H1 (cell line): ENCODE measurements around the gene CFAP92. TPM values are rescaled to one million over a fixed set of nuclear protein-coding genes. Genes with fewer than 3 reads are reported as not detected.

ENCODE experiments used
- CTCF ChIA-PET: fragments of 300-600 bp; sonication (Branson Sonifier 250); formaldehyde crosslinking; loops from one replicate; lab custom pipeline; 2021; ENCODE audit not compliant: partially characterized antibody; lab: Charles Lee
- POLR2A ChIA-PET: fragments of 300-600 bp; sonication (Branson Sonifier 250); formaldehyde crosslinking; loops from one replicate; lab custom pipeline; 2021; ENCODE audit warnings: inconsistent platforms; ENCODE audit not compliant: partially characterized antibody; lab: Charles Lee
- DNase-seq, 2 experiments: peaks; one replicate each; pipeline versions ENCODE4 v3.0.0 to v3.0.0-alpha.2; 2010 to 2022; ENCODE audit warnings: low spot score in 2 of 2, low read depth in 1 of 2, mixed read lengths in 1 of 2
- FAIRE-seq: peaks from 2 replicates; lab custom pipeline; 2011; peaks lifted over from hg19 to GRCh38; lab: Jason Lieb, UNC
- H2AFZ ChIP-seq: 2 replicates; pipeline ENCODE4 v1.8.1; 2012; ENCODE audit warnings: low read length, inconsistent platforms
- H2AK5ac ChIP-seq: 2 replicates; pipeline ENCODE4 v1.6.1; 2013; ENCODE audit warnings: low read depth, low read length
- H2BK120ac ChIP-seq: replicated peaks from 2 replicates; pipeline ENCODE3; 2013; ENCODE audit warnings: low read depth, low read length, inconsistent platforms
- H2BK12ac ChIP-seq: 2 replicates; pipeline ENCODE4 v1.6.1; 2013; ENCODE audit warnings: low read depth, low read length
- H2BK15ac ChIP-seq: 2 replicates; pipeline ENCODE4 v1.6.1; 2013; ENCODE audit warnings: low read length
- H2BK20ac ChIP-seq: 2 replicates; pipeline ENCODE4 v1.6.1; 2013; ENCODE audit warnings: low read length
- H2BK5ac ChIP-seq: 2 replicates; pipeline ENCODE4 v1.6.1; 2013; ENCODE audit warnings: low read depth, low read length
- H3K14ac ChIP-seq: 2 replicates; pipeline ENCODE4 v1.6.1; 2013; ENCODE audit warnings: inconsistent platforms; ENCODE audit not compliant: insufficient read length
- H3K18ac ChIP-seq: 2 replicates; pipeline ENCODE4 v1.6.1; 2013; ENCODE audit warnings: low read length; ENCODE audit errors: extremely low read depth
- H3K23ac ChIP-seq: 2 replicates; pipeline ENCODE4 v1.6.1; 2013; ENCODE audit warnings: inconsistent platforms; ENCODE audit not compliant: insufficient read length
- H3K23me2 ChIP-seq: 2 replicates; pipeline ENCODE4 v1.6.1; 2013; ENCODE audit warnings: low read depth, low read length
- H3K27ac ChIP-seq: 2 replicates; pipeline ENCODE4 v1.6.1; 2011; ENCODE audit warnings: low read depth, low read length, inconsistent platforms
- H3K27me3 ChIP-seq, 4 experiments: replicated peaks in 1 of 4; 1 replicate in 1 of 4; 2 replicates in 3 of 4; pipeline versions ENCODE4 v1.6.1 to v1.8.1; 2011 to 2013; ENCODE audit warnings: low read length in 3 of 4, mild to moderate bottlenecking in 3 of 4, inconsistent platforms in 2 of 4, mixed read lengths in 2 of 4, moderate library complexity in 1 of 4; ENCODE audit not compliant: control insufficient read depth in 3 of 4, insufficient read depth in 3 of 4; ENCODE audit errors: extremely low read depth in 1 of 4
- H3K36me3 ChIP-seq, 4 experiments: 2 replicates each; pipeline versions ENCODE4 v1.6.1 to v1.8.1; 2011 to 2013; ENCODE audit warnings: mild to moderate bottlenecking in 4 of 4, low read length in 3 of 4, moderate library complexity in 2 of 4, control low read depth in 1 of 4, inconsistent platforms in 1 of 4; ENCODE audit not compliant: insufficient read depth in 4 of 4, control insufficient read depth in 2 of 4
- H3K4ac ChIP-seq: replicated peaks from 2 replicates; pipeline ENCODE3; 2013; ENCODE audit warnings: low read length, low read depth, mixed read lengths, inconsistent platforms; ENCODE audit not compliant: insufficient read length
- H3K4me1 ChIP-seq, 4 experiments: replicated peaks in 1 of 4; 1 replicate in 1 of 4; 2 replicates in 3 of 4; pipeline versions ENCODE4 v1.6.1 to v1.8.1; 2011 to 2013; ENCODE audit warnings: low read length in 3 of 4, inconsistent platforms in 2 of 4, mixed read lengths in 1 of 4; ENCODE audit not compliant: insufficient read depth in 4 of 4, control insufficient read depth in 3 of 4
- H3K4me2 ChIP-seq, 2 experiments: 2 replicates each; pipeline versions ENCODE4 v1.6.1 to v1.8.1; 2011 to 2013; ENCODE audit warnings: low read depth in 2 of 2, low read length in 2 of 2, control low read depth in 1 of 2, inconsistent platforms in 1 of 2, mild to moderate bottlenecking in 1 of 2; ENCODE audit not compliant: insufficient read depth in 1 of 2
- H3K4me3 ChIP-seq, 4 experiments: fragments of 200-600, 300-600 bp in 1 of 4; sonication (generic), shearing (Covaris generic), sonication (Bioruptor Twin) in 1 of 4; 2 replicates each; pipeline versions ENCODE4 v1.5.1 to v1.8.1; 2011 to 2016; ENCODE audit warnings: low read length in 4 of 4, low read depth in 3 of 4, control low read depth in 2 of 4, inconsistent platforms in 2 of 4, mild to moderate bottlenecking in 2 of 4, mixed read lengths in 1 of 4, moderate library complexity in 1 of 4; ENCODE audit not compliant: insufficient read depth in 2 of 4; ENCODE audit errors: extremely low read depth in 1 of 4
- H3K56ac ChIP-seq: replicated peaks from 2 replicates; pipeline ENCODE3; 2013; ENCODE audit warnings: low read depth, mild to moderate bottlenecking, mixed read lengths, low read length, inconsistent platforms; ENCODE audit not compliant: insufficient read length
- H3K79me1 ChIP-seq: 2 replicates; pipeline ENCODE4 v1.6.1; 2013; ENCODE audit warnings: low read depth, low read length, control low read depth
- H3K79me2 ChIP-seq, 2 experiments: 2 replicates each; pipeline versions ENCODE4 v1.6.1 to v1.8.1; 2012 to 2013; ENCODE audit warnings: low read length in 2 of 2, mild to moderate bottlenecking in 2 of 2, inconsistent platforms in 1 of 2; ENCODE audit not compliant: insufficient read depth in 2 of 2, control insufficient read depth in 1 of 2
- H3K9ac ChIP-seq, 4 experiments: replicated peaks in 1 of 4; 1 replicate in 1 of 4; 2 replicates in 3 of 4; pipeline versions ENCODE4 v1.6.1 to v1.8.1; 2011 to 2013; ENCODE audit warnings: low read depth in 3 of 4, low read length in 3 of 4, control low read depth in 2 of 4, mild to moderate bottlenecking in 2 of 4, moderate library complexity in 2 of 4, inconsistent platforms in 1 of 4; ENCODE audit errors: extremely low read depth in 1 of 4
- H3K9me3 ChIP-seq, 2 experiments: 2 replicates each; pipeline versions ENCODE4 v1.6.1 to v1.8.1; 2012 to 2013; ENCODE audit warnings: mild to moderate bottlenecking in 2 of 2, moderate library complexity in 2 of 2, control low read depth in 1 of 2, inconsistent platforms in 1 of 2, low read depth in 1 of 2, low read length in 1 of 2, mixed read lengths in 1 of 2; ENCODE audit not compliant: insufficient read depth in 2 of 2
- H4K20me1 ChIP-seq, 2 experiments: replicated peaks in 1 of 2; 2 replicates each; pipeline versions ENCODE3 to v1.8.1; 2011 to 2013; ENCODE audit warnings: inconsistent platforms in 2 of 2, low read length in 2 of 2, mild to moderate bottlenecking in 1 of 2; ENCODE audit not compliant: insufficient read depth in 2 of 2, control insufficient read depth in 1 of 2
- H4K5ac ChIP-seq: 2 replicates; pipeline ENCODE4 v1.6.1; 2013; ENCODE audit warnings: low read length, low read depth, mixed read lengths, inconsistent platforms; ENCODE audit not compliant: insufficient read length
- H4K8ac ChIP-seq: 2 replicates; pipeline ENCODE4 v1.8.0; 2013; ENCODE audit warnings: mild to moderate bottlenecking, moderate library complexity, low read length, inconsistent platforms; ENCODE audit not compliant: insufficient read depth; ENCODE audit errors: extremely low read depth
- H4K91ac ChIP-seq: replicated peaks from 2 replicates; pipeline ENCODE3; 2013; ENCODE audit warnings: low read length, mixed read lengths, inconsistent platforms; ENCODE audit not compliant: insufficient read length
- BACH1 ChIP-seq: IDR thresholded peaks from 2 replicates; pipeline ENCODE4 v1.6.1; 2012; ENCODE audit warnings: low read length, improper control_type of control experiment
- CBX8 ChIP-seq: fragments of 300-800, 300-1000 bp; sonication (generic); IDR thresholded peaks from 2 replicates; pipeline ENCODE4 v1.7.1; 2016; ENCODE audit warnings: low read depth, low read length, borderline replicate concordance
- CEBPB ChIP-seq: IDR thresholded peaks from 2 replicates; pipeline ENCODE4 v1.6.1; 2012; ENCODE audit warnings: low read depth, low read length
- EGR1 ChIP-seq: IDR thresholded peaks from 2 replicates; pipeline ENCODE4 v1.6.1; 2011; ENCODE audit warnings: low read depth, low read length, borderline replicate concordance
- GTF2F1 ChIP-seq: IDR thresholded peaks from 2 replicates; pipeline ENCODE4 v1.6.1; 2012; ENCODE audit warnings: low read depth, low read length, improper control_type of control experiment, borderline replicate concordance
- KDM4A ChIP-seq: IDR thresholded peaks from one replicate; pipeline ENCODE4 v1.7.1; 2012; ENCODE audit warnings: low read depth, mild to moderate bottlenecking, moderate library complexity, low read length, inconsistent platforms; ENCODE audit not compliant: severe bottlenecking
- NANOG ChIP-seq: IDR thresholded peaks from 2 replicates; pipeline ENCODE4 v1.6.1; 2011; ENCODE audit warnings: low read length, low read depth, mild to moderate bottlenecking, inconsistent platforms; ENCODE audit not compliant: insufficient read depth, poor library complexity, severe bottlenecking
- RNF2 ChIP-seq: fragments of 200-900, 300-1000 bp; sonication (generic); IDR thresholded peaks from 2 replicates; pipeline ENCODE4 v1.7.1; 2016; ENCODE audit warnings: borderline replicate concordance, low read depth, mild to moderate bottlenecking, antibody characterized with exemption, low read length; ENCODE audit not compliant: poor library complexity, severe bottlenecking; ENCODE audit errors: missing control alignments
- SAP30 ChIP-seq: fragments of 300-600 bp; sonication (generic); IDR thresholded peaks from 2 replicates; pipeline ENCODE4 v1.7.1; 2012; ENCODE audit warnings: low read length, moderate library complexity, mild to moderate bottlenecking, inconsistent platforms; ENCODE audit not compliant: insufficient read depth, insufficient replicate concordance
- SUZ12 ChIP-seq: fragments of 200-600 bp; sonication (generic); IDR thresholded peaks from 2 replicates; pipeline ENCODE4 v1.6.1; 2012; ENCODE audit warnings: mild to moderate bottlenecking, inconsistent platforms, low read length, moderate library complexity, mixed read lengths
- TBP ChIP-seq: IDR thresholded peaks from 2 replicates; pipeline ENCODE4 v1.6.1; 2011; ENCODE audit warnings: low read depth, low read length, improper control_type of control experiment
- WGBS, 2 experiments: shearing (Covaris generic) in 1 of 2; methylation state at CpG; one replicate each; pipeline versions ENCODE4 v1.1.6 to v1.1.7; 2013 to 2015; ENCODE audit warnings: low lambda C conversion rate in 2 of 2, mixed read lengths in 2 of 2, inconsistent platforms in 1 of 2, low coverage in 1 of 2, missing lambda C conversion rate in 1 of 2; ENCODE audit not compliant: insufficient replicate concordance in 2 of 2, insufficient coverage in 1 of 2, insufficient read length in 1 of 2; ENCODE audit errors: extremely low coverage in 1 of 2, missing lambda C conversion rate in 1 of 2; 5-methylcytosine and 5-hydroxymethylcytosine counted together
- polyA plus RNA-seq, 7 experiments: library from polyadenylated mRNA; depleted of rRNA in 3 of 7; stranded (reverse) in 5 of 7; unstranded in 2 of 7; fragments of >200 nt in 5 of 7; fragments of 200-250 nt in 2 of 7; gene quantifications; 1 replicate in 5 of 7; 2 replicates in 1 of 7; 4 replicates in 1 of 7; pipeline versions ENCODE4 v1.2.1 to v1.2.3, GENCODE V29; 2011 to 2013; ENCODE audit warnings: missing spikeins in 2 of 7, mixed read lengths in 2 of 7
- total RNA-seq: library from RNA; stranded (reverse); fragmentation: NEBNext Ultra II Directional; extraction: Animal tissue kit (Norgen Biotek cat#: 25700); gene quantifications from 2 replicates; pipeline ENCODE4 v1.2.1, GENCODE V29; 2021
- TF ChIP-seq, protein P1 (sequence below): IDR thresholded peaks from 2 replicates; pipeline ENCODE4 v1.6.1; 2012; ENCODE audit warnings: low read length, inconsistent platforms

The CFAP92 gene
- total and polyA plus RNA-seq, 2 of the 8 experiments (the other 6 are each of a cell fraction or from before 2014, with no cell fraction given) = 0.77 to 2.0 TPM

DNA sequence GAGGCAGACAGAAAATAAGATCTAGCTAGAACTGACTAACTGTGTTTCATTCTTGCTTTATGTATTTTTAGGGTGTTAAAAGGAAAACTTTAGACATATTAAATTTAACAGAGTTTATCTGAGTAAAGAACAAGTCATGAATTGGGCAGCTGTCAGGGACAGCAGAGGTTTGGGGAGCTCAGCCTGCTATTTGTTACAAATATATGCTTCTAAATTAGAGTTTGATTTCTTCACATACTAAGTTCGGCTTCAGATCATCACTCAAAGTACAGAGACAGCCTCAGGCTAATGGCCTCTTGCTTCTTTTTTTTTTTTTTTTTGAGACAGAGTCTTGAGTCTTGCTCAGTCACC, 29.1 kb upstream of the CFAP92 start:
- H3K79me1 ChIP-seq = no peaks in the 10 kb centered on the region
- H3K14ac ChIP-seq = no peak overlapping the region
- H3K23ac ChIP-seq = no peak overlapping the region
- no peak overlapping the region for H2AK5ac ChIP-seq
- 100% methylated on average over 1 of the region's 1 CpG; no CpG with 5 or more reads in 1 of the 2 experiments for WGBS, 2 experiments
- no peak overlapping the region for H3K56ac ChIP-seq
- no peak overlapping the region for H2BK12ac ChIP-seq
- H3K36me3 ChIP-seq = no peaks in the 10 kb centered on the region
- H3K9me3 ChIP-seq = no peaks in the 10 kb centered on the region
- H4K91ac ChIP-seq = no peak overlapping the region
- H4K8ac ChIP-seq = no peak overlapping the region
- no peak overlapping the region for H2BK20ac ChIP-seq
- H2BK120ac ChIP-seq = no peak overlapping the region
- H3K9ac ChIP-seq = no peak overlapping the region
- H3K27me3 ChIP-seq = peaks cover 5 to 23% (median 19%) of the 10 kb centered on the region in 4 experiments
- no peak overlapping the region for H3K4ac ChIP-seq
- H3K4me1 ChIP-seq = peaks cover 0 to 4% (median 0%) of the 10 kb centered on the region in 4 experiments; a peak in 3 of 7 replicates
- DNase-seq (no peak), FAIRE-seq (no peak)
- no peaks in the 10 kb centered on the region for H3K79me2 ChIP-seq
- no peak overlapping the region for H3K4me2 ChIP-seq
- H2BK5ac ChIP-seq = no peak overlapping the region
- H3K23me2 ChIP-seq = no peaks in the 10 kb centered on the region; the same call in 1 of the 2 replicates
- H3K27ac ChIP-seq = no peak overlapping the region
- H4K20me1 ChIP-seq = no peaks in the 10 kb centered on the region
- no peak overlapping the region for H4K5ac ChIP-seq
- H2BK15ac ChIP-seq = no peak overlapping the region
- H3K18ac ChIP-seq = no peak overlapping the region
- CTCF ChIA-PET = interaction anchor here (0.7 to 10.0 kb wide), 10 partner anchors 9 to 223 kb away, joined by 3 to 58 read pairs (median 4); no protein-coding TSS in a partner anchor
- no peak overlapping the region for H2AFZ ChIP-seq
- H3K4me3 ChIP-seq = no peak overlapping the region
- POLR2A ChIA-PET = no interaction called here
- TF ChIP-seq KDM4A (no peak), SUZ12 (no peak), CEBPB (no peak), TBP (no peak), BACH1 (no peak), GTF2F1 (no peak), SAP30 (no peak), EGR1 (no peak), CBX8 (no peak), NANOG (no peak), RNF2 (no peak)
- TF ChIP-seq, protein P1, sequence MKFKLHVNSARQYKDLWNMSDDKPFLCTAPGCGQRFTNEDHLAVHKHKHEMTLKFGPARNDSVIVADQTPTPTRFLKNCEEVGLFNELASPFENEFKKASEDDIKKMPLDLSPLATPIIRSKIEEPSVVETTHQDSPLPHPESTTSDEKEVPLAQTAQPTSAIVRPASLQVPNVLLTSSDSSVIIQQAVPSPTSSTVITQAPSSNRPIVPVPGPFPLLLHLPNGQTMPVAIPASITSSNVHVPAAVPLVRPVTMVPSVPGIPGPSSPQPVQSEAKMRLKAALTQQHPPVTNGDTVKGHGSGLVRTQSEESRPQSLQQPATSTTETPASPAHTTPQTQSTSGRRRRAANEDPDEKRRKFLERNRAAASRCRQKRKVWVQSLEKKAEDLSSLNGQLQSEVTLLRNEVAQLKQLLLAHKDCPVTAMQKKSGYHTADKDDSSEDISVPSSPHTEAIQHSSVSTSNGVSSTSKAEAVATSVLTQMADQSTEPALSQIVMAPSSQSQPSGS = no peak
